SU-DHL-6 (cell line): ENCODE results near the gene NCDN.

Experiments
- CTCF ChIP-seq: fragments of 200-600 bp; sonication (generic); IDR thresholded peaks from one replicate; pipeline ENCODE4 v1.5.1; 2017; ENCODE audit warnings: antibody characterized with exemption, mild to moderate bottlenecking, low read length, moderate library complexity; ENCODE audit not compliant: insufficient read depth, poor library complexity, severe bottlenecking
- EZH2phosphoT487 ChIP-seq: fragments of 200-600 bp; sonication (generic), shearing (Covaris generic); conservative IDR thresholded peaks from 2 replicates; pipeline ENCODE4 v1.6.1; 2018; ENCODE audit warnings: mild to moderate bottlenecking, antibody characterized with exemption, low read length, moderate library complexity, mixed read lengths

DNA sequence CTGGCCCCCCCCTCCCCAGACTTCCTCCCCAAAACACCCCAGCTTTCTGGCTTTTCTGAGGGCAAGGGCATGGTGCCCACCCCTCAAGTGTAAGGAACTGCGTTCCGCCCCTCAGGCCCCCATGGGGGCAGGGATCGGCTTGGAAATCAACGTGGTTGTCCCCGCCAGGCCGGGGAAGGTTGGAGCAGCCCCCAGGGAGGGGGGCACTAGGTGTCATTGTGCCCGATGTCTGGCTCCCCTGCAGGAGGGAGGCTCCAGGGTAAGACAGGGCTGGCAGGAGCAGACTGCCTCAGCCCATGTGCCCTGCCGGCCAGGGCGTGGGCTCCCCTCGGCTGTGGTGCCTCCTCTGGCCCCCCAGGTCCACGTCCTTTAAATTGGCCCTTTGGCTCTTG is 8.1 kb downstream of the NCDN start:
- TF ChIP-seq CTCF (no peak), EZH2phosphoT487 (no peak)
